Endodermal cell (in vitro differentiated cells): ENCODE data around the gene SIAH3. TPM values are rescaled to one million over a fixed set of nuclear protein-coding genes. Genes with fewer than 3 reads are reported as not detected.
A peak's percentile ranks its signal among the peaks of the same experiment; 100 is the strongest.

Experiments
- DNase-seq: peaks from one replicate; pipeline ENCODE4 v3.0.0-alpha.2; 2017
- H3K27ac ChIP-seq: 2 replicates; pipeline ENCODE4 v1.5.1; 2013; ENCODE audit warnings: mild to moderate bottlenecking, low read depth, low read length, moderate library complexity
- H3K27me3 ChIP-seq: 2 replicates; pipeline ENCODE4 v1.6.1; 2013; ENCODE audit warnings: mild to moderate bottlenecking, low read length, moderate library complexity; ENCODE audit not compliant: insufficient read depth, control insufficient read depth, poor library complexity, severe bottlenecking
- H3K36me3 ChIP-seq: 2 replicates; pipeline ENCODE4 v1.7.0; 2013; ENCODE audit warnings: mild to moderate bottlenecking, low read length, moderate library complexity; ENCODE audit not compliant: control insufficient read depth, insufficient read depth
- H3K4me1 ChIP-seq: one replicate; pipeline ENCODE4 v1.7.0; 2013; ENCODE audit warnings: low read length; ENCODE audit not compliant: control insufficient read depth, insufficient read depth
- H3K4me3 ChIP-seq: 2 replicates; pipeline ENCODE4 v1.5.1; 2013; ENCODE audit warnings: mild to moderate bottlenecking, low read length, moderate library complexity
- H3K9ac ChIP-seq: 2 replicates; pipeline ENCODE4 v1.6.1; 2013; ENCODE audit warnings: mild to moderate bottlenecking, low read length, moderate library complexity; ENCODE audit not compliant: poor library complexity, severe bottlenecking; ENCODE audit errors: extremely low read depth
- H3K9me3 ChIP-seq: 2 replicates; pipeline ENCODE4 v1.6.1; 2013; ENCODE audit warnings: mild to moderate bottlenecking, low read length, moderate library complexity; ENCODE audit not compliant: control insufficient read depth
- H3K27ac Mint-ChIP-seq: 2 replicates; pipeline ENCODE4 v1.8.0; 2020; ENCODE audit warnings: mixed read lengths
- H3K27me3 Mint-ChIP-seq: 2 replicates; pipeline ENCODE4 v1.8.0; 2021; ENCODE audit warnings: mild to moderate bottlenecking, mixed read lengths; ENCODE audit not compliant: insufficient read depth
- H3K36me3 Mint-ChIP-seq: 2 replicates; pipeline ENCODE4 v1.8.0; 2020; ENCODE audit warnings: low read depth, mixed read lengths
- H3K4me1 Mint-ChIP-seq: 2 replicates; pipeline ENCODE4 v1.8.0; 2020; ENCODE audit warnings: mixed read lengths
- H3K4me3 Mint-ChIP-seq: 2 replicates; pipeline ENCODE4 v1.8.0; 2020; ENCODE audit warnings: mild to moderate bottlenecking, moderate library complexity, mixed read lengths
- H3K9me3 Mint-ChIP-seq: 2 replicates; pipeline ENCODE4 v1.8.0; 2020; ENCODE audit warnings: mild to moderate bottlenecking, mixed read lengths
- CTCF ChIP-seq: fragments of 200-600 bp; sonication (generic); conservative IDR thresholded peaks from 2 replicates; pipeline ENCODE4 v1.5.0; 2021; ENCODE audit warnings: antibody characterized with exemption, mild to moderate bottlenecking
- WGBS, 2 experiments: methylation state at CpG; one replicate each; pipeline versions ENCODE4 v1.1.5 to v1.1.7; 2013; ENCODE audit warnings: missing lambda C conversion rate in 2 of 2, mixed read lengths in 1 of 2; ENCODE audit not compliant: insufficient coverage in 1 of 2, insufficient read length in 1 of 2; 5-methylcytosine and 5-hydroxymethylcytosine counted together
- total RNA-seq, 2 donors: library from RNA; stranded (reverse); fragmentation: NEBNext Ultra II Directional in 1 of 2; extraction: Animal tissue kit (Norgen Biotek cat#: 25700) in 1 of 2; gene quantifications; 2 replicates in 1 of 2; 3 replicates in 1 of 2; pipeline ENCODE4 v1.2.1, GENCODE V29; 2021

Gene SIAH3
- total RNA-seq, 2 donors from 2014 or later: not detected

GRCh38 chr13:45779901-45780300, 71.7 kb downstream of the SIAH3 start:
- Mint-ChIP-seq H3K9me3 (no peaks in the 10 kb centered on the region), H3K4me3 (no peak overlapping the region), H3K27ac (no peak overlapping the region), H3K4me1 (peaks cover 23% of the 10 kb centered on the region), H3K36me3 (no peaks in the 10 kb centered on the region), H3K27me3 (no peaks in the 10 kb centered on the region)
- Histone ChIP-seq H3K27me3 (no peaks in the 10 kb centered on the region), H3K4me1 (peaks cover 19% of the 10 kb centered on the region), H3K4me3 (no peak overlapping the region), H3K9ac (no peak overlapping the region), H3K27ac (no peak overlapping the region), H3K9me3 (no peaks in the 10 kb centered on the region), H3K36me3 (no peaks in the 10 kb centered on the region)
- 93 to 100% methylated on average over 4 to 5 of the region's 5 CpGs for WGBS, 2 experiments
- DNase-seq: no peak
- TF ChIP-seq CTCF: no peak

- H3K4me3 Mint-ChIP-seq: no peak overlapping the region
- Histone ChIP-seq H3K36me3 (no peaks in the 10 kb centered on the region), H3K27ac (no peak overlapping the region), H3K4me1 (peaks cover 19% of the 10 kb centered on the region), H3K9ac (no peak overlapping the region), H3K9me3 (no peaks in the 10 kb centered on the region), H3K4me3 (no peak overlapping the region), H3K27me3 (no peaks in the 10 kb centered on the region)
- DNase-seq: no peak
- no peaks in the 10 kb centered on the region for H3K27me3 Mint-ChIP-seq
- TF ChIP-seq CTCF: no peak
- peaks cover 27% of the 10 kb centered on the region for H3K4me1 Mint-ChIP-seq
- 72 to 73% methylated on average over 4 of the region's 4 CpGs for WGBS, 2 experiments
- no peak overlapping the region for H3K27ac Mint-ChIP-seq
- H3K9me3 Mint-ChIP-seq: no peaks in the 10 kb centered on the region
- no peaks in the 10 kb centered on the region for H3K36me3 Mint-ChIP-seq
Measured at GRCh38 chr13:45778882-45779281, 72.7 kb downstream of the SIAH3 start.

- no peaks in the 10 kb centered on the region for H3K36me3 Mint-ChIP-seq
- Histone ChIP-seq H3K4me1 (peaks cover 19% of the 10 kb centered on the region), H3K36me3 (no peaks in the 10 kb centered on the region), H3K27ac (peak overlapping the region; percentile 42), H3K9me3 (no peaks in the 10 kb centered on the region), H3K9ac (no peak overlapping the region), H3K4me3 (no peak overlapping the region), H3K27me3 (no peaks in the 10 kb centered on the region)
- H3K9me3 Mint-ChIP-seq: peaks cover 2% of the 10 kb centered on the region
- H3K27me3 Mint-ChIP-seq: no peaks in the 10 kb centered on the region
- no peak overlapping the region for H3K4me3 Mint-ChIP-seq
- H3K4me1 Mint-ChIP-seq: peaks cover 28% of the 10 kb centered on the region
- DNase-seq: no peak
- no peak for TF ChIP-seq CTCF
- H3K27ac Mint-ChIP-seq: no peak overlapping the region
- WGBS, 2 experiments: 93 to 100% methylated on average over 1 to 5 of the region's 5 CpGs
Measured at GRCh38 chr13:45776748-45777147, 74.8 kb downstream of the SIAH3 start.
